HepG2 (cell line): Measurements from ENCODE around the gene EIF3A. TPM values are rescaled to one million over a fixed set of nuclear protein-coding genes. Genes with fewer than 3 reads are reported as not detected.

ENCODE experiments used
- BATF2 ChIP-seq: sonication (generic); formaldehyde crosslinking; IDR thresholded peaks from 2 replicates; pipeline ENCODE4 v1.8.0; 2022; ENCODE audit warnings: mild to moderate bottlenecking, missing genetic modification reagents, moderate library complexity
- ELF3 ChIP-seq: IDR thresholded peaks from 2 replicates; pipeline ENCODE4 v1.6.1; 2016; ENCODE audit warnings: missing genetic modification reagents, missing compliant biosample characterization
- GATA4 ChIP-seq: sonication (generic); IDR thresholded peaks from 2 replicates; pipeline ENCODE4 v1.6.1; 2016; ENCODE audit warnings: antibody characterized with exemption, low read depth, borderline replicate concordance
- HMG20A ChIP-seq: IDR thresholded peaks from 2 replicates; pipeline ENCODE4 v1.6.1; 2016; ENCODE audit warnings: borderline replicate concordance
- KDM4B ChIP-seq: sonication (generic); formaldehyde crosslinking; IDR thresholded peaks from 2 replicates; pipeline ENCODE4 v1.4.0; 2020; ENCODE audit warnings: missing genetic modification reagents
- MED1 ChIP-seq: sonication (generic); formaldehyde crosslinking; IDR thresholded peaks from 2 replicates; pipeline ENCODE4 v1.4.0; 2020; ENCODE audit warnings: missing genetic modification reagents
- MXD4 ChIP-seq: IDR thresholded peaks from 2 replicates; pipeline ENCODE4 v1.6.1; 2016; ENCODE audit warnings: mild to moderate bottlenecking, missing biosample characterization, missing genetic modification reagents
- ONECUT2 ChIP-seq: sonication (generic); formaldehyde crosslinking; IDR thresholded peaks from 2 replicates; pipeline ENCODE4 v1.4.0; 2020; ENCODE audit warnings: missing genetic modification reagents
- PCBP2 ChIP-seq: fragments of 200-400 bp; formaldehyde crosslinking; optimal IDR thresholded peaks from 2 replicates; pipeline ENCODE3; 2018; ENCODE audit warnings: low read length, low read depth; ENCODE audit not compliant: poor library complexity, severe bottlenecking
- POLR2A ChIP-seq, 2 experiments: IDR thresholded peaks; 2 replicates each; pipeline ENCODE4 v1.6.1; 2011; ENCODE audit warnings: low read depth in 2 of 2, low read length in 2 of 2, mild to moderate bottlenecking in 1 of 2, moderate library complexity in 1 of 2; ENCODE audit not compliant: insufficient read depth in 1 of 2
- SMAD3 ChIP-seq: sonication (generic); formaldehyde crosslinking; IDR thresholded peaks from 2 replicates; pipeline ENCODE4 v1.4.0; 2020; ENCODE audit warnings: missing genetic modification reagents
- TAF1 ChIP-seq: sonication (generic); formaldehyde crosslinking; IDR thresholded peaks from 2 replicates; pipeline ENCODE4 v1.4.0; 2020; ENCODE audit warnings: missing genetic modification reagents
- ZBTB49 ChIP-seq: sonication (generic); formaldehyde crosslinking; IDR thresholded peaks from 2 replicates; pipeline ENCODE4 v1.4.0; 2020; ENCODE audit warnings: missing genetic modification reagents, borderline replicate concordance
- ZFP82 ChIP-seq: sonication (generic); formaldehyde crosslinking; IDR thresholded peaks from 2 replicates; pipeline ENCODE4 v1.5.1; 2020; ENCODE audit warnings: mild to moderate bottlenecking, missing genetic modification reagents, borderline replicate concordance
- ZHX1 ChIP-seq: sonication (generic); formaldehyde crosslinking; IDR thresholded peaks from 2 replicates; pipeline ENCODE4 v1.8.1; 2022; ENCODE audit warnings: low read depth, mild to moderate bottlenecking, missing genetic modification reagents
- ZNF280D ChIP-seq: sonication (generic); formaldehyde crosslinking; IDR thresholded peaks from 2 replicates; pipeline ENCODE4 v1.5.1; 2020; ENCODE audit warnings: mild to moderate bottlenecking, missing genetic modification reagents
- ZNF282 ChIP-seq: fragments of 450-650 bp; IDR thresholded peaks from 2 replicates; pipeline ENCODE4 v1.6.1; 2018; ENCODE audit not compliant: partially characterized antibody
- ZNF546 ChIP-seq: sonication (generic); formaldehyde crosslinking; conservative IDR thresholded peaks from 2 replicates; pipeline ENCODE4 v1.8.1; 2023; ENCODE audit warnings: mild to moderate bottlenecking, missing genetic modification reagents
- ZNF652 ChIP-seq: IDR thresholded peaks from 2 replicates; pipeline ENCODE4 v1.6.1; 2016; ENCODE audit warnings: low read depth, borderline replicate concordance
- ZNF674 ChIP-seq: sonication (generic); formaldehyde crosslinking; IDR thresholded peaks from 2 replicates; pipeline ENCODE4 v1.5.0; 2020; ENCODE audit warnings: low read depth, mild to moderate bottlenecking, missing genetic modification reagents
- polyA plus RNA-seq, 8 experiments: library from polyadenylated mRNA; depleted of rRNA in 3 of 8; stranded (reverse) in 7 of 8; unstranded in 1 of 8; fragments of >200 nt; fragmentation: Illumina TruSeq in 4 of 8; extraction: Trizol in 4 of 8; gene quantifications; 2 replicates each; pipeline versions ENCODE4 v1.2.1 to v1.2.3, GENCODE V29; 2011 to 2016; ENCODE audit warnings: low read depth in 4 of 8, missing spikeins in 1 of 8, mixed read lengths in 1 of 8; ENCODE audit not compliant: insufficient read depth in 1 of 8
- total RNA-seq, 5 experiments: library from RNA; depleted of rRNA; stranded (reverse); fragments of >200 nt; fragmentation: Illumina TruSeq; extraction: Trizol; gene quantifications; 2 replicates each; pipeline ENCODE4 v1.2.3, GENCODE V29; 2016; ENCODE audit warnings: low read depth in 1 of 5

The EIF3A gene
- total and polyA plus RNA-seq, 2 of the 13 experiments (the other 11 are each of a cell fraction or from before 2014, with no cell fraction given) = 25.6 to 117 TPM

GRCh38 chr10:119113751-119114732 lies 33.4 kb upstream of the EIF3A start (continued):
- no peak for TF ChIP-seq BATF2 (CRISPR knock-in tag)
- TF ChIP-seq SMAD3 = peak; percentile 89; the same call in 1 of the 2 replicates
- TF ChIP-seq MXD4 = peak; percentile 53; the same call in 1 of the 2 replicates
- TF ChIP-seq ZNF280D (CRISPR knock-in tag) = 0 out of 2 replicates have a peak, but pooled peaks have one; percentile 3
- no peak; the same call in 1 of the 2 replicates for TF ChIP-seq ZFP82 (CRISPR knock-in tag)
- TF ChIP-seq ZBTB49 = no peak
- no peak; the same call in 1 of the 2 replicates for TF ChIP-seq GATA4
- no peak for TF ChIP-seq ZNF282
- peak; percentile 36; the same call in 1 of the 2 replicates for TF ChIP-seq TAF1 (CRISPR knock-in tag)
- peak; percentile 67; the same call in 1 of the 2 replicates for TF ChIP-seq HMG20A
- TF ChIP-seq MED1 (CRISPR knock-in tag) = peak; percentile 97
- TF ChIP-seq KDM4B (CRISPR knock-in tag) = no peak
- TF ChIP-seq ZNF546 = no peak
- 0 out of 2 replicates have a peak, but pooled peaks have one; percentile 28 for TF ChIP-seq ZNF674
- 0 out of 2 replicates have a peak, but pooled peaks have one; percentile 43 for TF ChIP-seq ZHX1 (CRISPR knock-in tag)
- TF ChIP-seq POLR2A (IDR thresholded peaks at IDR 0.05; ENCODE audit: insufficient read depth in 1 of 2, low read depth in 2 of 2, low read length in 2 of 2) = peak; percentile 46 to 78; a peak in 2 of 4 replicates
- no peak for TF ChIP-seq PCBP2
- TF ChIP-seq ONECUT2 (CRISPR knock-in tag) = 0 out of 2 replicates have a peak, but pooled peaks have one; percentile 17
- TF ChIP-seq ZNF652 (CRISPR knock-in tag) = no peak; the same call in 1 of the 2 replicates
- peak; percentile 88 for TF ChIP-seq ELF3 (CRISPR knock-in tag)
